MM.1S (cell line): ENCODE measurements around the gene TYSND1.

Source experiments
- DNase-seq: peaks from one replicate; pipeline ENCODE4 v3.0.0-alpha.2; 2015
- H2AFZ ChIP-seq: fragments of 300-600 bp; sonication (generic); 2 replicates; pipeline ENCODE4 v1.6.0; 2016; ENCODE audit warnings: antibody characterized with exemption, low read length
- H3F3A ChIP-seq: fragments of 300-600 bp; sonication (generic); 2 replicates; pipeline ENCODE4 v1.6.1; 2016; ENCODE audit warnings: mild to moderate bottlenecking, antibody characterized with exemption, low read length, moderate library complexity, mixed read lengths; ENCODE audit not compliant: insufficient read depth
- H3K27ac ChIP-seq: fragments of 300-600 bp; sonication (generic); 2 replicates; pipeline ENCODE4 v1.5.1; 2016; ENCODE audit warnings: mild to moderate bottlenecking, low read length
- H3K27me3 ChIP-seq: fragments of 300-600 bp; sonication (generic); replicated peaks from 2 replicates; pipeline ENCODE4 v1.6.0; 2016; ENCODE audit warnings: low read length; ENCODE audit not compliant: insufficient read depth
- H3K36me3 ChIP-seq: fragments of 300-600 bp; sonication (generic); replicated peaks from 2 replicates; pipeline ENCODE4 v1.6.1; 2016; ENCODE audit warnings: mild to moderate bottlenecking, low read length, mixed read lengths; ENCODE audit not compliant: insufficient read depth
- H3K4me1 ChIP-seq: fragments of 300-600 bp; sonication (generic); 2 replicates; pipeline ENCODE4 v1.6.1; 2016; ENCODE audit warnings: low read length, mixed read lengths
- H3K4me2 ChIP-seq: fragments of 300-600 bp; sonication (generic); 2 replicates; pipeline ENCODE4 v1.6.0; 2016; ENCODE audit warnings: low read depth, low read length
- H3K4me3 ChIP-seq: fragments of 300-600 bp; sonication (generic); 2 replicates; pipeline ENCODE4 v1.5.1; 2016; ENCODE audit warnings: low read length, mixed read lengths
- H3K79me2 ChIP-seq: fragments of 300-600 bp; sonication (generic); 2 replicates; pipeline ENCODE4 v1.6.1; 2016; ENCODE audit warnings: mixed run types, low read length, mixed read lengths
- H3K9ac ChIP-seq: fragments of 300-600 bp; sonication (generic); 2 replicates; pipeline ENCODE4 v1.6.1; 2016; ENCODE audit warnings: low read length, mixed read lengths
- H3K9me2 ChIP-seq: fragments of 300-600 bp; sonication (generic); replicated peaks from 2 replicates; pipeline ENCODE4 v1.6.1; 2016; ENCODE audit warnings: mild to moderate bottlenecking, low read length, mixed read lengths; ENCODE audit not compliant: insufficient read depth
- H3K9me3 ChIP-seq: fragments of 300-600 bp; sonication (generic); replicated peaks from 2 replicates; pipeline ENCODE4 v1.6.1; 2016; ENCODE audit warnings: mild to moderate bottlenecking, low read length, mixed read lengths; ENCODE audit not compliant: insufficient read depth
- H4K20me1 ChIP-seq: fragments of 300-600 bp; sonication (generic); 2 replicates; pipeline ENCODE4 v1.6.1; 2016; ENCODE audit warnings: mild to moderate bottlenecking, low read length, moderate library complexity, mixed read lengths; ENCODE audit not compliant: insufficient read depth
- CTCF ChIP-seq: fragments of 300-600 bp; sonication (generic); IDR thresholded peaks from 2 replicates; pipeline ENCODE4 v1.5.1; 2016; ENCODE audit warnings: antibody characterized with exemption, low read length, mixed read lengths
- EZH2 ChIP-seq: fragments of 300-600 bp; sonication (generic); optimal IDR thresholded peaks from 2 replicates; pipeline ENCODE3; 2017; ENCODE audit warnings: low read depth, mild to moderate bottlenecking, antibody characterized with exemption, low read length, mixed read lengths
- EZH2phosphoT487 ChIP-seq: fragments of 300-600 bp; sonication (generic); IDR thresholded peaks from 2 replicates; pipeline ENCODE4 v1.6.1; 2018; ENCODE audit warnings: antibody characterized with exemption, low read length

Gene TYSND1

DNA sequence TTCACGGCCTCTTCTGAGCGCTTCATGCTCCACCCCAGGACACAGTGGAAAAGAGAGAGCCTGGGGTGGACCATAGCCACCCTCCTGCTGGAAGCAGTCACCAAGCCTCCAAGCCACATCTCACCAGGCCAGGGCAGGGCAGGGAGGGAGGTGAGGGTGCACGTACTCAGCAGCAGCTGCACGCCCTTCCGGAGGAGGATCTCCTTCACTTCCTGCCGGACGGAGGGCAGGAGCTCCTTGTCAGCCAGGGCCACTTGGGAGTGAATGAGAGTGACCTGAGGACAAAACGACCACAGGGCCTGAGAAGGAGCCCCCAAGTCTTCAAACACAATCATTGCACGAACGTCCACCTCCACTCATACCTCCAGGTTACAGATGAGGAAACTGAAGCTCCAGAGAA is 28.9 kb downstream of the TYSND1 start:
- Histone ChIP-seq H3K4me2 (no peak overlapping the region), H3K9me3 (no peaks in the 10 kb centered on the region), H3K36me3 (no peaks in the 10 kb centered on the region), H3K4me3 (no peak overlapping the region), H3K9me2 (no peaks in the 10 kb centered on the region), H3F3A (no peaks in the 10 kb centered on the region), H3K79me2 (no peaks in the 10 kb centered on the region), H3K4me1 (no peaks in the 10 kb centered on the region), H3K27ac (no peak overlapping the region), H3K9ac (no peak overlapping the region), H2AFZ (no peak overlapping the region), H3K27me3 (no peaks in the 10 kb centered on the region), H4K20me1 (no peaks in the 10 kb centered on the region)
- DNase-seq, result no peak
- TF ChIP-seq EZH2phosphoT487 (no peak), EZH2 (no peak), CTCF (no peak)

DNA sequence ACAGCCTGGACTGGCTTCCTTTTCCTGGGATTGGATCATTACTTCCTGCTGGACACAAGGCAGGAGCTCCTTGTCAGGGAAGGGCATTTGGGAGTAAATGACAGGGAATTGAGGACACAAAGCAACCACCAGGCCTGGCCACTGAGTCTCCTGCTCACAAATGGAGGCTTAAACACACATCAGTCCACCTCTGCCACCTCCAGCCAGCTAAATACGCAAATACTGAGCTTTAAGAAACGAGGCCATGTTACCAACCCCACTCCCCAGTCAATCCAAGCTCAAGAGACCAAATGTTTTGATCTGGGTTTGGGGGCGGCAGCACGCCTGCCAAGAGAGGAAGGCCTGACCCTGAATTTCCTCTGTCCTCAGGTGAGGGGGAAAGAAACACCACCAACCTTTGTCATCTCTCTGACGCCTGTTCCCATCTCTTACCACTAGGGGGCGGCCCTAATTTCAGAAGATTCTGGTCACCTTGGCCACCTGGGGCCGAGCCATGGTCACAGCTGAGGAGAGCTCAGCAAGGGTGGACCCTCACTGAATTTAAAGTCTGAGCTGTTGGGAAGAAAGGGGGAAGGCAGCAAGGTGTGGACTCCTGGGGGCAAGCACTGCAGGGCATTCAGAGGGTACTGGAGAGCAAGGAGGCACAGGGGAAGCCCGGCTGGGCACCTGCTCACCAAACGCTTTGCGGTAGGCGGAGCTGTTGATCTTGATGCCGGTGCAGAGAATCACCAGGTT is 30.4 kb downstream of the TYSND1 start:
- H3K9me2 ChIP-seq, result no peaks in the 10 kb centered on the region
- peak; percentile 47 for DNase-seq
- no peak overlapping the region for H3K9ac ChIP-seq
- no peak overlapping the region for H3K27ac ChIP-seq
- H3K9me3 ChIP-seq, result no peaks in the 10 kb centered on the region
- H4K20me1 ChIP-seq, result no peaks in the 10 kb centered on the region
- H3K36me3 ChIP-seq, result no peaks in the 10 kb centered on the region
- H3F3A ChIP-seq, result no peaks in the 10 kb centered on the region
- no peak overlapping the region for H2AFZ ChIP-seq
- TF ChIP-seq EZH2, result no peak
- TF ChIP-seq CTCF, result peak; percentile 93
- no peak for TF ChIP-seq EZH2phosphoT487
- H3K27me3 ChIP-seq, result no peaks in the 10 kb centered on the region
- no peak overlapping the region for H3K4me2 ChIP-seq
- H3K79me2 ChIP-seq, result no peaks in the 10 kb centered on the region
- no peaks in the 10 kb centered on the region for H3K4me1 ChIP-seq
- H3K4me3 ChIP-seq, result no peak overlapping the region

DNA sequence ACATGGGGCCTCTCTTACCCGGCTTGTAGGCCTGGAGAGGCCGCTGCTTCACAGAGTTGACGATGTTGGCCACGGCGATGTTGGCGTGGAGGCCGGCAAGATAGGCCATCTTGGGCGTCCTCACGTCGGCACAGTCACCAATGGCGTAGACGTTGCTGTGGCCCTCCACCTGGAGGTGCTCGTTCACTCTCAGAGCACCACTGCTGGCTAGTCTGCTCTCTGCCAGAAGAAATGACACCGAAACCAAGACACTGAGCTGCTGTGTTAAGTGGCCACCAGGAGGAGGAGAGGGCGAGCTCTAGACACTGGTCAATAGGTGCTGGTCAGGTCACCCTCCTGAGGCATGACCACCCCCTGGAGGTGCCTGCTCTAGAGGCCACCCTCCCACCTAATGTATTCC is 31.6 kb downstream of the TYSND1 start:
- TF ChIP-seq EZH2, result no peak
- no peak for TF ChIP-seq EZH2phosphoT487
- no peak for TF ChIP-seq CTCF
- H3K36me3 ChIP-seq, result no peaks in the 10 kb centered on the region
- no peak overlapping the region for H3K9ac ChIP-seq
- no peaks in the 10 kb centered on the region for H4K20me1 ChIP-seq
- no peaks in the 10 kb centered on the region for H3K4me1 ChIP-seq
- no peak overlapping the region for H2AFZ ChIP-seq
- H3K9me2 ChIP-seq, result no peaks in the 10 kb centered on the region
- H3K79me2 ChIP-seq, result no peaks in the 10 kb centered on the region
- no peaks in the 10 kb centered on the region for H3K27me3 ChIP-seq
- H3K4me2 ChIP-seq, result no peak overlapping the region
- no peak overlapping the region for H3K4me3 ChIP-seq
- no peak for DNase-seq
- H3K27ac ChIP-seq, result no peak overlapping the region
- H3K9me3 ChIP-seq, result no peaks in the 10 kb centered on the region
- H3F3A ChIP-seq, result no peaks in the 10 kb centered on the region
